ENCODE data around the gene DNAJC24. TPM values are rescaled to one million over a fixed set of nuclear protein-coding genes. Genes with fewer than 3 reads are reported as not detected.
A peak's percentile ranks its signal among the peaks of the same experiment; 100 is the strongest.

The DNAJC24 gene
- total and polyA plus RNA-seq, 2 experiments from 2014 or later, result 20.3 to 21.3 TPM

- TF ChIP-seq ZNF462 (CRISPR knock-in tag; IDR thresholded peaks at IDR 0.05) (no peak), EZH2phosphoT487 (IDR thresholded peaks at IDR 0.05; ENCODE audit: unreplicated experiment) (no peak)
Measured at GRCh38 chr11:31421820-31422219, 52.2 kb downstream of the DNAJC24 start (continued).

- no peaks in the 10 kb centered on the region for H3K36me3 ChIP-seq (ENCODE audit: insufficient read depth)
- no peaks in the 10 kb centered on the region for H3K79me2 ChIP-seq (replicated peaks; ENCODE audit: insufficient read depth)
- H3K27me3 ChIP-seq (ENCODE audit: insufficient read depth), result no peaks in the 10 kb centered on the region
- no peaks in the 10 kb centered on the region for H3K36me3 Mint-ChIP-seq (ENCODE audit: low read depth)
- peak overlapping the region; percentile 36; the same call in 1 of the 2 replicates for H3K27ac Mint-ChIP-seq
- H3K4me3 Mint-ChIP-seq, result no peak overlapping the region; the same call in 2 of the 3 replicates
- H3F3A ChIP-seq (replicated peaks; ENCODE audit: low read depth), result no peaks in the 10 kb centered on the region
- no peaks in the 10 kb centered on the region for H3K9me2 ChIP-seq (ENCODE audit: insufficient read depth)
- no peak overlapping the region for H2AFZ ChIP-seq
- peak overlapping the region; percentile 28 for H3K4me2 ChIP-seq
- no peaks in the 10 kb centered on the region for H3K27me3 Mint-ChIP-seq (ENCODE audit: insufficient read depth, low read depth, poor library complexity)
- H4K20me1 ChIP-seq (replicated peaks; ENCODE audit: insufficient read depth), result no peaks in the 10 kb centered on the region
- no peak overlapping the region for H3K27ac ChIP-seq (ENCODE audit: low read depth)
- H3K4me1 Mint-ChIP-seq, result peaks cover 51% of the 10 kb centered on the region
- no peaks in the 10 kb centered on the region for H3K9me3 Mint-ChIP-seq
- no peak for DNase-seq (ENCODE audit: low spot score)
- H3K4me3 ChIP-seq, result no peak overlapping the region
- peak; percentile 71 for ATAC-seq
- TF ChIP-seq NANOG (IDR thresholded peaks at IDR 0.05; ENCODE audit: borderline replicate concordance) (no peak), CTCF (conservative IDR thresholded peaks at IDR 0.05; ENCODE audit: low read depth in 2 of 2) (peak in 1 of 2 experiments; percentile 11; a peak in 1 of 4 replicates)
- H3K4me1 ChIP-seq (ENCODE audit: insufficient read depth), result peaks cover 49% of the 10 kb centered on the region
Measured at GRCh38 chr11:31422703-31423102, 53.0 kb downstream of the DNAJC24 start.

Measured in GM23338 (cell line).